MCF 10A (cell line): ENCODE results near the gene AGAP1. TPM values are rescaled to one million over a fixed set of nuclear protein-coding genes. Genes with fewer than 3 reads are reported as not detected.

Experiments used
- BruUV-seq: library from RNA; stranded (reverse); fragments of 400-500 nt; replicated peaks from 2 replicates; lab custom pipeline; 2021; lab: Mats Ljungman, UMichigan
- CTCF ChIA-PET: fragments of 300-600 bp; sonication (Branson Sonifier 250); formaldehyde crosslinking; extraction: SDS; loops from one replicate; lab custom pipeline; 2021; ENCODE audit warnings: antibody characterized with exemption, inconsistent platforms; lab: Yijun Ruan, JAX
- POLR2A ChIA-PET: fragments of 300-600, 350-650 bp; sonication (Branson Sonifier 250); formaldehyde crosslinking; extraction: SDS; loops from one replicate; lab custom pipeline; 2020; ENCODE audit warnings: antibody characterized with exemption, inconsistent platforms; lab: Yijun Ruan, JAX
- DNase-seq: peaks from one replicate; pipeline ENCODE4 v3.0.0-alpha.2; 2018; ENCODE audit not compliant: unreplicated experiment
- H3K27ac Mint-ChIP-seq: one replicate; pipeline ENCODE4 v1.8.0; 2022; ENCODE audit warnings: mild to moderate bottlenecking, low read depth, mixed read lengths; ENCODE audit not compliant: unreplicated experiment
- H3K27me3 Mint-ChIP-seq: one replicate; pipeline ENCODE4 v1.8.0; 2022; ENCODE audit warnings: mixed read lengths; ENCODE audit not compliant: insufficient read depth, unreplicated experiment
- H3K36me3 Mint-ChIP-seq: one replicate; pipeline ENCODE4 v1.8.0; 2022; ENCODE audit warnings: mild to moderate bottlenecking, moderate library complexity, mixed read lengths; ENCODE audit not compliant: insufficient read depth, unreplicated experiment
- H3K4me1 Mint-ChIP-seq: one replicate; pipeline ENCODE4 v1.8.0; 2022; ENCODE audit warnings: mixed read lengths; ENCODE audit not compliant: insufficient read depth, unreplicated experiment
- H3K4me3 Mint-ChIP-seq: one replicate; pipeline ENCODE4 v1.8.0; 2022; ENCODE audit warnings: mild to moderate bottlenecking, moderate library complexity, mixed read lengths; ENCODE audit not compliant: unreplicated experiment
- H3K9me3 Mint-ChIP-seq: one replicate; pipeline ENCODE4 v1.8.0; 2022; ENCODE audit warnings: mixed read lengths; ENCODE audit not compliant: unreplicated experiment
- CTCF ChIP-seq: fragments of 200-600 bp; IDR thresholded peaks from one replicate; pipeline ENCODE4 v1.8.0; 2022; ENCODE audit warnings: antibody characterized with exemption, mild to moderate bottlenecking; ENCODE audit not compliant: unreplicated experiment
- intact Hi-C: fragments of 100-400 bp; cut with micrococcal nuclease; formaldehyde crosslinking; loops from 2 replicates; pipeline ENCODE4 v1.14.1; 2022
- total RNA-seq: library from RNA; stranded (reverse); gene quantifications from 2 replicates; pipeline ENCODE4 v1.2.3, GENCODE V29; 2022

Gene AGAP1
- total RNA-seq, 1 experiment from 2014 or later: 41.3 TPM

- Mint-ChIP-seq H3K4me1 (peaks cover 6% of the 10 kb centered on the region), H3K9me3 (no peaks in the 10 kb centered on the region)
- CTCF ChIA-PET: no interaction called here
Observed at GRCh38 chr2:235543128-235543750, 49.4 kb downstream of the AGAP1 start.

GRCh38 chr2:235543851-235544688, 50.2 kb downstream of the AGAP1 start:
- TF ChIP-seq CTCF: no peak
- Mint-ChIP-seq H3K4me3 (no peak overlapping the region), H3K27me3 (no peaks in the 10 kb centered on the region), H3K27ac (no peak overlapping the region), H3K4me1 (peaks cover 6% of the 10 kb centered on the region), H3K9me3 (no peaks in the 10 kb centered on the region), H3K36me3 (no peaks in the 10 kb centered on the region)
- intact Hi-C loops: no loop called here
- DNase-seq: no peak
- no TSS peak for BruUV-seq
- ChIA-PET POLR2A (no interaction called here), CTCF (no interaction called here)

More at GRCh38 chr2:235543128-235543750, 49.4 kb downstream of the AGAP1 start:
- Mint-ChIP-seq H3K27ac (no peak overlapping the region), H3K36me3 (no peaks in the 10 kb centered on the region), H3K4me3 (no peak overlapping the region), H3K27me3 (no peaks in the 10 kb centered on the region)
- POLR2A ChIA-PET: no interaction called here
- DNase-seq: peak; percentile 4
- no TSS peak for BruUV-seq
- intact Hi-C loops: no loop called here
- no peak for TF ChIP-seq CTCF

- no peaks in the 10 kb centered on the region for H3K36me3 Mint-ChIP-seq
- no peak for TF ChIP-seq CTCF
- H3K4me1 Mint-ChIP-seq: peaks cover 6% of the 10 kb centered on the region
- intact Hi-C loops: no loop called here
- ChIA-PET CTCF (no interaction called here), POLR2A (no interaction called here)
- no peak overlapping the region for H3K4me3 Mint-ChIP-seq
- no peaks in the 10 kb centered on the region for H3K27me3 Mint-ChIP-seq
- no peak overlapping the region for H3K27ac Mint-ChIP-seq
- DNase-seq: no peak
- H3K9me3 Mint-ChIP-seq: no peaks in the 10 kb centered on the region
- BruUV-seq: no TSS peak
Observed at GRCh38 chr2:235544689-235544969, 50.8 kb downstream of the AGAP1 start.

GRCh38 chr2:235545339-235546150, 51.7 kb downstream of the AGAP1 start:
- Mint-ChIP-seq H3K9me3 (no peaks in the 10 kb centered on the region), H3K27me3 (no peaks in the 10 kb centered on the region), H3K4me3 (no peak overlapping the region), H3K36me3 (no peaks in the 10 kb centered on the region), H3K27ac (no peak overlapping the region), H3K4me1 (peaks cover 2% of the 10 kb centered on the region)
- DNase-seq: no peak
- no peak for TF ChIP-seq CTCF
- intact Hi-C loops: no loop called here
- POLR2A ChIA-PET: no interaction called here
- BruUV-seq: no TSS peak
- CTCF ChIA-PET: no interaction called here
